ENCODE measurements around the gene KCNA4.

GRCh38 chr11:30045144-30045543 lies 28.3 kb upstream of the KCNA4 start:
- TF ChIP-seq POLR2A (IDR thresholded peaks at IDR 0.05) (no peak), CTCF (IDR thresholded peaks at IDR 0.05) (no peak)
